Caco-2 (cell line): ENCODE measurements around the gene TLK1. TPM values are rescaled to one million over a fixed set of nuclear protein-coding genes. Genes with fewer than 3 reads are reported as not detected.

Source experiments
- BruUV-seq: library from RNA; stranded (reverse); fragments of 400-500 nt; replicated peaks from 2 replicates; lab custom pipeline; 2021; lab: Mats Ljungman, UMichigan
- CTCF ChIA-PET: fragments of 300-600 bp; sonication (Branson Sonifier 250); formaldehyde crosslinking; loops from one replicate; lab custom pipeline; 2022; ENCODE audit warnings: antibody characterized with exemption; lab: Charles Lee
- POLR2A ChIA-PET: fragments of 300-600 bp; sonication (Branson Sonifier 250); formaldehyde crosslinking; loops from one replicate; lab custom pipeline; 2022; ENCODE audit warnings: antibody characterized with exemption; lab: Charles Lee
- DNase-seq, 2 experiments: peaks; one replicate each; pipeline versions ENCODE4 v3.0.0 to v3.0.0-alpha.2; 2020 to 2022
- H3K27me3 ChIP-seq: replicated peaks from 2 replicates; pipeline ENCODE4 v1.6.0; 2011; ENCODE audit warnings: low read length; ENCODE audit not compliant: control insufficient read depth, insufficient read depth
- H3K36me3 ChIP-seq: 2 replicates; pipeline ENCODE4 v1.5.1; 2011; ENCODE audit warnings: low read length; ENCODE audit not compliant: control insufficient read depth, insufficient read depth
- H3K4me1 ChIP-seq: fragments of 250-450 bp; sonication (Bioruptor Pico); 2 replicates; pipeline ENCODE4 v1.5.1; 2020; ENCODE audit warnings: mild to moderate bottlenecking
- H3K4me3 ChIP-seq: 2 replicates; pipeline ENCODE4 v1.5.1; 2011; ENCODE audit warnings: low read depth, mild to moderate bottlenecking, control low read depth, low read length
- H3K9me3 ChIP-seq: fragments of 250-450 bp; sonication (Bioruptor Pico); 2 replicates; pipeline ENCODE4 v1.5.1; 2020; ENCODE audit warnings: mild to moderate bottlenecking, moderate library complexity
- H3K27ac Mint-ChIP-seq: one replicate; pipeline ENCODE4 v1.8.0; 2022; ENCODE audit warnings: mixed read lengths; ENCODE audit not compliant: unreplicated experiment
- H3K27me3 Mint-ChIP-seq: one replicate; pipeline ENCODE4 v1.8.0; 2022; ENCODE audit warnings: mixed read lengths; ENCODE audit not compliant: insufficient read depth, unreplicated experiment
- H3K36me3 Mint-ChIP-seq: one replicate; pipeline ENCODE4 v1.8.0; 2022; ENCODE audit warnings: mild to moderate bottlenecking, mixed read lengths; ENCODE audit not compliant: insufficient read depth, unreplicated experiment
- H3K4me1 Mint-ChIP-seq: one replicate; pipeline ENCODE4 v1.8.0; 2022; ENCODE audit warnings: low read depth, mixed read lengths; ENCODE audit not compliant: unreplicated experiment
- H3K4me3 Mint-ChIP-seq: one replicate; pipeline ENCODE4 v1.8.0; 2022; ENCODE audit warnings: mild to moderate bottlenecking, moderate library complexity, mixed read lengths; ENCODE audit not compliant: unreplicated experiment
- H3K9me3 Mint-ChIP-seq: one replicate; pipeline ENCODE4 v1.8.0; 2022; ENCODE audit warnings: mixed read lengths; ENCODE audit not compliant: unreplicated experiment
- CTCF ChIP-seq, 2 experiments: fragments of 200-600 bp in 1 of 2; IDR thresholded peaks; 1 replicate in 1 of 2; 2 replicates in 1 of 2; pipeline versions ENCODE4 v1.5.1 to v1.8.0; 2011 to 2022; ENCODE audit warnings: antibody characterized with exemption in 1 of 2, control low read depth in 1 of 2, inconsistent platforms in 1 of 2, low read depth in 1 of 2, low read length in 1 of 2, mild to moderate bottlenecking in 1 of 2, moderate library complexity in 1 of 2; ENCODE audit not compliant: insufficient read depth in 1 of 2, severe bottlenecking in 1 of 2, unreplicated experiment in 1 of 2
- intact Hi-C: fragments of 100-400 bp; cut with micrococcal nuclease; formaldehyde crosslinking; loops from one replicate; pipeline ENCODE4 v1.10.0; 2022; ENCODE audit not compliant: unreplicated experiment
- total RNA-seq: library from RNA; stranded (reverse); gene quantifications from 2 replicates; pipeline ENCODE4 v1.2.3, GENCODE V29; 2022

Gene TLK1
- total RNA-seq, 1 experiment from 2014 or later: 85.1 TPM

GRCh38 chr2:171141320-171141719 is 19.4 kb downstream of the TLK1 start:
- ChIA-PET POLR2A (interaction anchor here (0.7 to 1.0 kb wide), 2 partner anchors 10 to 227 kb away, joined by 3 read pairs; no protein-coding TSS in a partner anchor), CTCF (no interaction called here)
- no peaks in the 10 kb centered on the region for H3K27me3 ChIP-seq
- H3K4me3 ChIP-seq: no peak overlapping the region
- no peak for TF ChIP-seq CTCF (IDR thresholded peaks at IDR 0.05; ENCODE audit: insufficient read depth in 1 of 2, low read depth in 1 of 2, low read length in 1 of 2, severe bottlenecking in 1 of 2, unreplicated experiment in 1 of 2)
- H3K4me1 ChIP-seq: peaks cover under 1% of the 10 kb centered on the region
- Mint-ChIP-seq H3K27ac (no peak overlapping the region), H3K27me3 (no peaks in the 10 kb centered on the region), H3K36me3 (peaks cover 8% of the 10 kb centered on the region), H3K4me1 (peaks cover 43% of the 10 kb centered on the region), H3K4me3 (no peak overlapping the region), H3K9me3 (no peaks in the 10 kb centered on the region)
- H3K36me3 ChIP-seq: no peaks in the 10 kb centered on the region
- no TSS peak for BruUV-seq
- intact Hi-C loops: no loop called here
- H3K9me3 ChIP-seq: no peaks in the 10 kb centered on the region
- DNase-seq: no peak

- Histone ChIP-seq H3K4me3 (no peak overlapping the region), H3K36me3 (no peaks in the 10 kb centered on the region), H3K9me3 (no peaks in the 10 kb centered on the region), H3K27me3 (no peaks in the 10 kb centered on the region), H3K4me1 (0 out of 2 replicates have a peak, but pooled peaks cover 6% of the 10 kb centered on the region)
- Mint-ChIP-seq H3K27me3 (no peaks in the 10 kb centered on the region), H3K36me3 (peaks cover 4% of the 10 kb centered on the region), H3K4me3 (no peak overlapping the region), H3K4me1 (peaks cover 51% of the 10 kb centered on the region), H3K27ac (no peak overlapping the region), H3K9me3 (no peaks in the 10 kb centered on the region)
- no peak for DNase-seq
- TF ChIP-seq CTCF (IDR thresholded peaks at IDR 0.05; ENCODE audit: insufficient read depth in 1 of 2, low read depth in 1 of 2, low read length in 1 of 2, severe bottlenecking in 1 of 2, unreplicated experiment in 1 of 2): no peak
- intact Hi-C loops: no loop called here
- ChIA-PET POLR2A (interaction anchor here (0.6 kb wide), 1 partner anchor 568 kb away, joined by 5 read pairs; no protein-coding TSS in a partner anchor), CTCF (no interaction called here)
- no TSS peak for BruUV-seq
These were observed 20.8 kb downstream of the TLK1 start for GRCh38 chr2:171139860-171140259.

GRCh38 chr2:171136024-171136423 is 24.7 kb downstream of the TLK1 start:
- Histone ChIP-seq H3K4me3 (no peak overlapping the region), H3K4me1 (0 out of 2 replicates have a peak, but pooled peaks cover 6% of the 10 kb centered on the region), H3K36me3 (no peaks in the 10 kb centered on the region), H3K27me3 (no peaks in the 10 kb centered on the region), H3K9me3 (no peaks in the 10 kb centered on the region)
- H3K4me1 Mint-ChIP-seq: peaks cover 37% of the 10 kb centered on the region
- H3K27ac Mint-ChIP-seq: peak overlapping the region; percentile 70
- H3K4me3 Mint-ChIP-seq: no peak overlapping the region
- CTCF ChIA-PET: no interaction called here
- no peaks in the 10 kb centered on the region for H3K9me3 Mint-ChIP-seq
- POLR2A ChIA-PET: no interaction called here
- BruUV-seq: no TSS peak
- intact Hi-C loops: no loop called here
- no peaks in the 10 kb centered on the region for H3K36me3 Mint-ChIP-seq
- H3K27me3 Mint-ChIP-seq: no peaks in the 10 kb centered on the region
- no peak for TF ChIP-seq CTCF (IDR thresholded peaks at IDR 0.05; ENCODE audit: insufficient read depth in 1 of 2, low read depth in 1 of 2, low read length in 1 of 2, severe bottlenecking in 1 of 2, unreplicated experiment in 1 of 2)
- no peak for DNase-seq
